GM12801 (cell line): ENCODE data around the gene DGCR2.

Source experiments
- CTCF ChIP-seq: IDR thresholded peaks from one replicate; pipeline ENCODE4 v1.5.1; 2011; ENCODE audit warnings: control low read depth; ENCODE audit not compliant: insufficient read length; ENCODE audit errors: extremely low read depth

The DGCR2 gene

GRCh38 chr22:19108807-19109197, 13.4 kb downstream of the DGCR2 start:
- no peak for TF ChIP-seq CTCF

GRCh38 chr22:19107730-19108074, 14.5 kb downstream of the DGCR2 start:
- TF ChIP-seq CTCF = no peak

- no peak for TF ChIP-seq CTCF
These were observed 15.1 kb downstream of the DGCR2 start for GRCh38 chr22:19106886-19107729.

- TF ChIP-seq CTCF = no peak
These were observed 16.1 kb downstream of the DGCR2 start for GRCh38 chr22:19105867-19106802.

- TF ChIP-seq CTCF = no peak
These were observed 16.8 kb downstream of the DGCR2 start for GRCh38 chr22:19105456-19105855.

- no peak for TF ChIP-seq CTCF
These were observed 18.1 kb downstream of the DGCR2 start for GRCh38 chr22:19103880-19104821.

GRCh38 chr22:19098157-19098556, 24.1 kb downstream of the DGCR2 start:
- TF ChIP-seq CTCF = no peak
